ENCODE results near the gene CSNK1G1.
"Not testable (repeated sequence)": the region's sequence is repeated elsewhere in the genome, so short reads cannot be mapped to it uniquely, and the experiment has no call there.

CSNK1G1 gene

GRCh38 chr15:64355944-64356709 is at the start of gene CSNK1G1:
CSNK1G1 (minus strand) TSS chr15:64356173; CDS start chr15:64300499, 55,674 bp downstream.
- peak; percentile 94 for DNase-seq

- no peak for DNase-seq
Measured at GRCh38 chr15:64400583-64400982, 44.6 kb upstream of the CSNK1G1 start.

GRCh38 chr15:64398575-64398974 is 42.6 kb upstream of the CSNK1G1 start:
- DNase-seq, result no peak

GRCh38 chr15:64396789-64397188 is 40.8 kb upstream of the CSNK1G1 start:
- DNase-seq, result no peak

GRCh38 chr15:64392471-64392870 is 36.5 kb upstream of the CSNK1G1 start:
- not testable (repeated sequence) for DNase-seq

GRCh38 chr15:64389036-64389435 is 33.1 kb upstream of the CSNK1G1 start:
- DNase-seq, result no peak

GRCh38 chr15:64387562-64388168 is 31.7 kb upstream of the CSNK1G1 start, which contains the start of gene TRIP4:
TRIP4 (plus strand) TSS chr15:64387836; CDS start chr15:64387864, 28 bp downstream.
- peak; percentile 97 for DNase-seq

GRCh38 chr15:64386291-64386690 is 30.3 kb upstream of the CSNK1G1 start:
- no peak for DNase-seq

GRCh38 chr15:64383760-64384159 is 27.8 kb upstream of the CSNK1G1 start:
- no peak for DNase-seq

- peak; percentile 93 for DNase-seq
Measured at GRCh38 chr15:64381000-64381751, 25.2 kb upstream of the CSNK1G1 start, which contains the start of gene PCLAF. PCLAF (minus strand) TSS chr15:64381441; CDS start chr15:64381371, 70 bp downstream.

- DNase-seq, result not testable (repeated sequence)
Measured at GRCh38 chr15:64380130-64380870, 24.3 kb upstream of the CSNK1G1 start.

GRCh38 chr15:64379216-64379960 is 23.4 kb upstream of the CSNK1G1 start:
- no peak for DNase-seq

GRCh38 chr15:64373360-64373759 is 17.4 kb upstream of the CSNK1G1 start:
- no peak for DNase-seq

GRCh38 chr15:64371383-64371782 is 15.4 kb upstream of the CSNK1G1 start:
- DNase-seq, result not testable (repeated sequence)

- DNase-seq, result no peak
Measured at GRCh38 chr15:64369078-64369607, 13.2 kb upstream of the CSNK1G1 start.

- DNase-seq, result no peak
Measured at GRCh38 chr15:64361259-64361658, 5.3 kb upstream of the CSNK1G1 start.

GRCh38 chr15:64356710-64357040 is 702 bp upstream of the CSNK1G1 start:
- DNase-seq, result no peak

GRCh38 chr15:64355348-64355943 is 527 bp downstream of the CSNK1G1 start:
- peak; percentile 14 for DNase-seq

- no peak for DNase-seq
Measured at GRCh38 chr15:64354688-64355344, 1.2 kb downstream of the CSNK1G1 start.

- no peak for DNase-seq
Measured at GRCh38 chr15:64351265-64351664, 4.7 kb downstream of the CSNK1G1 start.

- DNase-seq, result no peak
Measured at GRCh38 chr15:64349375-64349774, 6.6 kb downstream of the CSNK1G1 start.

Data from CD4-positive, alpha-beta T cell treated with Interleukin-10 for 1 hour (primary cell).